ENCODE measurements around the gene DYRK3.

DNA sequence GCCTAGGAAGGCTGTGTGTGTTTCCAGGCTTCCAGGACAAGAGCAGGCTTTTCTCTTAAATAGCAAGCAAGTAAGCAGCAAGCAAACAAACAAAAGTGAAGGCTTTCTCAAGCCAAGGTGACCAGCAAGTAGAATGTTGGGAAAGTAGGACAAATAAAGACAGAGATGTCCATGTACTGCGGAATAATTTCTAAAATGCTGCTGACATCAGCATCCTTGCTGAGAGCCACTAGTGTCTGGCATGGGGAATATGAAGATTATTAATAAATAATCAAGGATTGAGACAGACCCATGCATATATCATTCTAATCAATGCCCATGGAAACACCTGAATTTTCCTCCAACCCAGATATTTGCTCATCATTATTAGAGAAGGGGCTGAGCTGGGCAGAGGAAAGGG is 6.4 kb upstream of the DYRK3 start:
- TF ChIP-seq POLR2AphosphoS5 (IDR thresholded peaks at IDR 0.05), result no peak
- TF ChIP-seq, protein P1, sequence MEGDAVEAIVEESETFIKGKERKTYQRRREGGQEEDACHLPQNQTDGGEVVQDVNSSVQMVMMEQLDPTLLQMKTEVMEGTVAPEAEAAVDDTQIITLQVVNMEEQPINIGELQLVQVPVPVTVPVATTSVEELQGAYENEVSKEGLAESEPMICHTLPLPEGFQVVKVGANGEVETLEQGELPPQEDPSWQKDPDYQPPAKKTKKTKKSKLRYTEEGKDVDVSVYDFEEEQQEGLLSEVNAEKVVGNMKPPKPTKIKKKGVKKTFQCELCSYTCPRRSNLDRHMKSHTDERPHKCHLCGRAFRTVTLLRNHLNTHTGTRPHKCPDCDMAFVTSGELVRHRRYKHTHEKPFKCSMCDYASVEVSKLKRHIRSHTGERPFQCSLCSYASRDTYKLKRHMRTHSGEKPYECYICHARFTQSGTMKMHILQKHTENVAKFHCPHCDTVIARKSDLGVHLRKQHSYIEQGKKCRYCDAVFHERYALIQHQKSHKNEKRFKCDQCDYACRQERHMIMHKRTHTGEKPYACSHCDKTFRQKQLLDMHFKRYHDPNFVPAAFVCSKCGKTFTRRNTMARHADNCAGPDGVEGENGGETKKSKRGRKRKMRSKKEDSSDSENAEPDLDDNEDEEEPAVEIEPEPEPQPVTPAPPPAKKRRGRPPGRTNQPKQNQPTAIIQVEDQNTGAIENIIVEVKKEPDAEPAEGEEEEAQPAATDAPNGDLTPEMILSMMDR (IDR thresholded peaks at IDR 0.05), result no peak
- TF ChIP-seq POLR2A (IDR thresholded peaks at IDR 0.05), result no peak
